GM23248 (cell line): ENCODE results near the gene NAALAD2.

Experiments
- EZH2 ChIP-seq: fragments of 200-600 bp; sonication (generic); IDR thresholded peaks from 2 replicates; pipeline ENCODE4 v1.6.1; 2018; ENCODE audit warnings: antibody characterized with exemption, mild to moderate bottlenecking; ENCODE audit not compliant: insufficient read depth, poor library complexity, severe bottlenecking
- EZH2phosphoT487 ChIP-seq: fragments of 200-600 bp; sonication (generic); IDR thresholded peaks from 2 replicates; pipeline ENCODE4 v1.6.1; 2018; ENCODE audit warnings: antibody characterized with exemption, moderate library complexity, mild to moderate bottlenecking, low read depth; ENCODE audit not compliant: insufficient read depth

- TF ChIP-seq EZH2 (no peak), EZH2phosphoT487 (no peak)
Observed at GRCh38 chr11:90235526-90235925, 101.1 kb downstream of the NAALAD2 start.
